Large intestine (tissue), 12 donors: ENCODE measurements around the gene SYT5. TPM values are rescaled to one million over a fixed set of nuclear protein-coding genes. Genes with fewer than 3 reads are reported as not detected.

ENCODE experiments used
- DNase-seq, 2 donors: peaks; one replicate each; pipeline versions ENCODE4 v3.0.0 to v3.0.0-alpha.2; 2013
- H3K27ac ChIP-seq: one replicate; pipeline ENCODE4 v1.5.1; 2013; ENCODE audit warnings: low read length
- H3K27me3 ChIP-seq: 2 replicates; pipeline ENCODE4 v1.6.1; 2013; ENCODE audit warnings: low read length; ENCODE audit not compliant: control insufficient read depth, insufficient read depth
- H3K36me3 ChIP-seq: 2 replicates; pipeline ENCODE4 v1.6.1; 2013; ENCODE audit warnings: low read length; ENCODE audit not compliant: control insufficient read depth, insufficient read depth
- H3K4me1 ChIP-seq: one replicate; pipeline ENCODE4 v1.6.1; 2013; ENCODE audit warnings: low read length; ENCODE audit not compliant: control insufficient read depth, insufficient read depth
- H3K4me3 ChIP-seq: one replicate; pipeline ENCODE4 v1.5.1; 2013; ENCODE audit warnings: low read length
- H3K9me3 ChIP-seq: one replicate; pipeline ENCODE4 v1.6.1; 2013; ENCODE audit warnings: mild to moderate bottlenecking, low read depth, low read length, moderate library complexity; ENCODE audit not compliant: control insufficient read depth
- WGBS: methylation state at CpG from one replicate; pipeline ENCODE4 v1.1.5; 2013; ENCODE audit warnings: low lambda C conversion rate; ENCODE audit not compliant: insufficient coverage; 5-methylcytosine and 5-hydroxymethylcytosine counted together
- long read RNA-seq, 11 donors: transcript quantifications; one replicate each; lab custom pipeline, GENCODE V29; 2026
- polyA plus RNA-seq: library from polyadenylated mRNA; unstranded; fragments of 120-200 nt; gene quantifications from one replicate; pipeline ENCODE4 v1.2.1, GENCODE V29; 2013

The SYT5 gene
- 9.1 TPM for polyA plus RNA-seq
- long read RNA-seq, donor 1, partial matches to known transcripts = 0 of 4 reads
- long read RNA-seq, donor 1, other reads (novel, unspliced or antisense) = 0 of 4 reads
- long read RNA-seq, donor 2, partial matches to known transcripts = 0 of 1 reads
- long read RNA-seq, donor 2, other reads (novel, unspliced or antisense) = 0 of 1 reads
- long read RNA-seq, donor 3 = 0 reads
- long read RNA-seq, donor 4 = 0 reads
- long read RNA-seq, donor 5, partial matches to known transcripts = 0 of 4 reads
- long read RNA-seq, donor 5, other reads (novel, unspliced or antisense) = 0 of 4 reads
- long read RNA-seq, donor 6, partial matches to known transcripts = 0 of 3 reads
- long read RNA-seq, donor 6, other reads (novel, unspliced or antisense) = 0 of 3 reads
- long read RNA-seq, donor 7, transcript SYT5-201 (9 exons, 3,792 nt) = major isoform, 5 of 5 reads
- long read RNA-seq, donor 7, partial matches to known transcripts = 0 of 5 reads
- long read RNA-seq, donor 7, other reads (novel, unspliced or antisense) = 0 of 5 reads
- long read RNA-seq, donor 8, partial matches to known transcripts = 0 of 4 reads
- long read RNA-seq, donor 8, other reads (novel, unspliced or antisense) = 0 of 4 reads
- long read RNA-seq, donor 9, partial matches to known transcripts = 0 of 3 reads
- long read RNA-seq, donor 9, other reads (novel, unspliced or antisense) = 0 of 3 reads
- long read RNA-seq, donor 10 = 0 reads
- long read RNA-seq, donor 11, partial matches to known transcripts = 0 of 1 reads
- long read RNA-seq, donor 11, other reads (novel, unspliced or antisense) = 0 of 1 reads

GRCh38 chr19:55179606-55180484 lies at the start of gene SYT5:
TSS of gene SYT5 (minus strand) at chr19:55180289. CDS start at chr19:55179041, 1,248 bp downstream.
- Histone ChIP-seq H3K4me3 (peak within 1 kb of the TSS; percentile 30), H3K27ac (peak within 1 kb of the TSS; percentile 28), H3K9me3 (peaks cover 14% of the 10 kb centered on the region), H3K36me3 (peaks cover 9% of the 10 kb centered on the region), H3K4me1 (peaks cover 12% of the 10 kb centered on the region), H3K27me3 (peaks cover 64% of the 10 kb centered on the region)
- 20% methylated on average over 1 of the region's 68 CpGs for WGBS
- DNase-seq = peak in 1 of 2 donors; percentile 50

- no peak overlapping the region for H3K4me3 ChIP-seq
- peak in 1 of 2 donors; percentile 50 for DNase-seq
- peaks cover 5% of the 10 kb centered on the region for H3K9me3 ChIP-seq
- H3K27me3 ChIP-seq = no peaks in the 10 kb centered on the region
- H3K36me3 ChIP-seq = peaks cover 63% of the 10 kb centered on the region
- WGBS = no CpG with 5 or more reads among the region's 17 CpGs
- peak overlapping the region; percentile 86 for H3K27ac ChIP-seq
- H3K4me1 ChIP-seq = peaks cover 60% of the 10 kb centered on the region
Measured at GRCh38 chr19:55229789-55230182, 49.7 kb upstream of the SYT5 start.

DNA sequence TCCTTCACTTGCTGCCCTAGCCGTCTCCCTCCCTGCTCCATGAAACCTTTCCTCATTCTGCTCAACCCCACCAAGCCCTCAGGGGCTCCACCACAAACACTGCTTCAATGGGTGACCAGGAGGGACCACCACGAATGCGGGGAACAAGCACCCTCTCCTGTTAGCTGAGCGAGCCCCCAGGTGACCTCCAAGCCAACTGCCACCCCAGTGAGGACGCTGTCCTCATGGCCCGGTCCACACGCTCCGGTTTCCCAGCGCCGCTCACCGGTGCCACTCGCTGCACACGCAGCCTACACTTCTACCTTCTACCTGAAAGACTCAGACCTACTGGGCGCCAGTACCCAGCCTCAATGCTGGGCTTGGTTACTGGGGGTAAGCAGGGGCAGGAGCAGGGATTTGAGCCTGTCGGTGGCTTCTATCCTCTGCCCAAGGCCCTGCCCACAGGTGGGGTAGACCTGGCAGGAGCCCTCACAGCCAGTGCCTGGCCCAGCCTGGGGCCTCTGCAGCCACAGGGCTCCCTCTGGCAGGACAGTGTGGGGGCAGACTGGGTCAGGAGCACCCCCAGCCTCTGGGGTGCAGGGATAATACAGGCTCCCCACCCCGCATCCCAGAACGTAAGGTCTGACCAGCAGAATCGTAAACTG lies 49.2 kb upstream of the SYT5 start:
- Histone ChIP-seq H3K4me3 (no peak overlapping the region), H3K4me1 (peaks cover 60% of the 10 kb centered on the region), H3K36me3 (peaks cover 58% of the 10 kb centered on the region), H3K9me3 (peaks cover 5% of the 10 kb centered on the region), H3K27me3 (no peaks in the 10 kb centered on the region), H3K27ac (peak overlapping the region; percentile 86)
- DNase-seq = no peak
- no CpG with 5 or more reads among the region's 18 CpGs for WGBS

GRCh38 chr19:55228403-55229031 lies 48.4 kb upstream of the SYT5 start, which contains the start of gene TMEM86B:
TSS of gene TMEM86B (minus strand) at chr19:55228763. CDS start at chr19:55228741, 22 bp downstream.
- H3K27ac ChIP-seq = peak within 1 kb of the TSS; percentile 86
- H3K9me3 ChIP-seq = peaks cover 5% of the 10 kb centered on the region
- no peaks in the 10 kb centered on the region for H3K27me3 ChIP-seq
- no CpG with 5 or more reads among the region's 12 CpGs for WGBS
- DNase-seq = peak; percentile 87 to 93
- H3K36me3 ChIP-seq = peaks cover 63% of the 10 kb centered on the region
- H3K4me1 ChIP-seq = peaks cover 60% of the 10 kb centered on the region
- peak within 1 kb of the TSS; percentile 75 for H3K4me3 ChIP-seq

- Histone ChIP-seq H3K4me3 (peak overlapping the region; percentile 75), H3K9me3 (peaks cover 5% of the 10 kb centered on the region), H3K36me3 (peaks cover 67% of the 10 kb centered on the region), H3K27ac (peak overlapping the region; percentile 86), H3K27me3 (no peaks in the 10 kb centered on the region), H3K4me1 (peaks cover 60% of the 10 kb centered on the region)
- DNase-seq = no peak
- WGBS = no CpG with 5 or more reads among the region's 17 CpGs
Measured at GRCh38 chr19:55228015-55228391, 47.9 kb upstream of the SYT5 start.

GRCh38 chr19:55227241-55228014 lies 47.3 kb upstream of the SYT5 start:
- peaks cover 60% of the 10 kb centered on the region for H3K4me1 ChIP-seq
- H3K4me3 ChIP-seq = peak overlapping the region; percentile 75
- H3K27me3 ChIP-seq = no peaks in the 10 kb centered on the region
- H3K27ac ChIP-seq = peak overlapping the region; percentile 86
- peaks cover 5% of the 10 kb centered on the region for H3K9me3 ChIP-seq
- no CpG with 5 or more reads among the region's 25 CpGs for WGBS
- peaks cover 67% of the 10 kb centered on the region for H3K36me3 ChIP-seq
- peak in 1 of 2 donors; percentile 42 for DNase-seq

DNA sequence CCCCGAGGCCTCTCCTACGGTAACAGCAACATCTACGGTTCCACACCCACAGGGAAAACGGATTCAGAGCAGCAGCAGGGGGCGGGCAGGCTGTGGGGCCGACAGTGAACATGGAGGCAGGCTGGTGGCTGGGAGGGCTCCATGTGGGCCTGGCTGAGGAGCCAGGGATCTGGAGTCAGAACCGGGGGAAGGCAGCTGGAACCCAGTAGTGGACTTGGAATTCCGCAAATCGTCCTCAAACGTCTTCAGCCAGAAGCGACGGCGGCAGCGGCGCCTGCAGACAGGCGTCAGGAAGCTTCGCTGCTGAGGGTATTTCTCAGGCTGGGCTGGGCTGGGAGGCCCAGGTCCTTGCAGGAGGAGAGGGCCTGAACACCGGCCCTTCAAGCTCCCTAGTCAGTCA lies 46.7 kb upstream of the SYT5 start:
- Histone ChIP-seq H3K4me1 (peaks cover 56% of the 10 kb centered on the region), H3K36me3 (peaks cover 61% of the 10 kb centered on the region)
- WGBS = no CpG with 5 or more reads among the region's 18 CpGs

DNA sequence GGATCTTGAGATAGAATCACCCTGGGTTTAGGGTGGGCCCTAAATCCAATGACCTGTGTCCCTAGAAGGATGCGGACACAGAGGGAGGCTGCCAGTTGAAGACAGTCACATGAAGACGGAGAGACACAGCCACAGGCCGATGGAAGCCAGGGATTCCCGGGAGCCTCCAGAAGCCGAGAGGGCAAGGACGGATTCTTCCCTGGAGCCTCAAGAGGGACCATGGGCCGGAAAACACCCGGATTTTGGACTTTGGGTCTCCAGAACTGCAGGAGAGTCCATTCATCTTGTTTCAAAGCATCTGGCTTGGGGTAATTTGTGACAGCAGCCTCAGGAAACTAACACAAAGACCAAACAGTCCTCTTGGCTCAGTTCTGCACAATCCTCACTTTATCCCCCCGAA lies 46.2 kb upstream of the SYT5 start:
- peaks cover 51% of the 10 kb centered on the region for H3K4me1 ChIP-seq
- H3K4me3 ChIP-seq = peak overlapping the region; percentile 75
- H3K27ac ChIP-seq = no peak overlapping the region
- H3K27me3 ChIP-seq = no peaks in the 10 kb centered on the region
- H3K9me3 ChIP-seq = peaks cover under 1% of the 10 kb centered on the region
- DNase-seq = no peak
- H3K36me3 ChIP-seq = peaks cover 56% of the 10 kb centered on the region
- no CpG with 5 or more reads among the region's 9 CpGs for WGBS

More for the DNA sequence above, 46.7 kb upstream of the SYT5 start:
- no peak overlapping the region for H3K27ac ChIP-seq
- H3K4me3 ChIP-seq = peak overlapping the region; percentile 75
- DNase-seq = no peak
- peaks cover 5% of the 10 kb centered on the region for H3K9me3 ChIP-seq
- H3K27me3 ChIP-seq = no peaks in the 10 kb centered on the region
